DND-41 (cell line): ENCODE results near the gene KRT36.

ENCODE experiments used
- ATAC-seq: fragments of 200-7000 bp; cut with Tn5 transposase; 3 replicates; pipeline ENCODE4 v1.9.1; 2021; ENCODE audit warnings: low read depth; ENCODE audit not compliant: insufficient read depth
- DNase-seq: peaks from one replicate; pipeline ENCODE4 v3.0.0-alpha.2; 2020
- H2AFZ ChIP-seq: 2 replicates; pipeline ENCODE4 v1.6.0; 2012; ENCODE audit warnings: low read depth, low read length
- H3K27ac ChIP-seq: 2 replicates; pipeline ENCODE4 v1.5.1; 2012; ENCODE audit warnings: low read length, inconsistent platforms
- H3K27me3 ChIP-seq: fragments of 200-600 bp; sonication (generic); 2 replicates; pipeline ENCODE4 v1.6.0; 2012; ENCODE audit warnings: low read length, mild to moderate bottlenecking, inconsistent platforms; ENCODE audit not compliant: insufficient read depth, poor library complexity
- H3K36me3 ChIP-seq: 2 replicates; pipeline ENCODE4 v1.5.1; 2012; ENCODE audit warnings: low read length, inconsistent platforms; ENCODE audit not compliant: insufficient read depth
- H3K4me1 ChIP-seq: 2 replicates; pipeline ENCODE4 v1.5.1; 2012; ENCODE audit warnings: mild to moderate bottlenecking, low read length; ENCODE audit not compliant: insufficient read depth
- H3K4me2 ChIP-seq: 2 replicates; pipeline ENCODE4 v1.6.0; 2012; ENCODE audit warnings: mild to moderate bottlenecking, moderate library complexity, low read length, inconsistent platforms; ENCODE audit not compliant: insufficient read depth
- H3K4me3 ChIP-seq, 2 experiments: fragments of 200-600 bp in 1 of 2; shearing (Covaris generic) in 1 of 2; 2 replicates each; pipeline ENCODE4 v1.5.1; 2012 to 2016; ENCODE audit warnings: inconsistent platforms in 2 of 2, low read length in 2 of 2, mild to moderate bottlenecking in 2 of 2, low read depth in 1 of 2, moderate library complexity in 1 of 2
- H3K79me2 ChIP-seq: 2 replicates; pipeline ENCODE4 v1.6.0; 2012; ENCODE audit warnings: low read length, inconsistent platforms; ENCODE audit not compliant: insufficient read depth
- H3K9ac ChIP-seq: 2 replicates; pipeline ENCODE4 v1.6.0; 2012; ENCODE audit warnings: low read depth, mild to moderate bottlenecking, inconsistent platforms, low read length, moderate library complexity
- H3K9me3 ChIP-seq: 2 replicates; pipeline ENCODE4 v1.5.1; 2012; ENCODE audit warnings: low read length, moderate library complexity, mild to moderate bottlenecking, inconsistent platforms; ENCODE audit not compliant: insufficient read depth, severe bottlenecking
- H4K20me1 ChIP-seq: 2 replicates; pipeline ENCODE4 v1.6.0; 2012; ENCODE audit warnings: low read length; ENCODE audit not compliant: insufficient read depth
- CTCF ChIP-seq: IDR thresholded peaks from 2 replicates; pipeline ENCODE4 v1.5.1; 2012; ENCODE audit warnings: borderline replicate concordance, low read length, moderate library complexity, mild to moderate bottlenecking; ENCODE audit not compliant: poor library complexity, severe bottlenecking; ENCODE audit errors: extremely low read depth
- EZH2 ChIP-seq: IDR thresholded peaks from 3 replicates; pipeline ENCODE4 v1.6.1; 2012; ENCODE audit warnings: borderline replicate concordance, low read depth, mild to moderate bottlenecking, moderate library complexity, low read length, inconsistent platforms; ENCODE audit not compliant: severe bottlenecking

KRT36 gene

GRCh38 chr17:41534899-41535546 lies 45.3 kb upstream of the KRT36 start:
- no peak overlapping the region for H3K4me3 ChIP-seq
- H3K9ac ChIP-seq: no peak overlapping the region
- no peaks in the 10 kb centered on the region for H3K36me3 ChIP-seq
- no peak for TF ChIP-seq EZH2
- no peak for TF ChIP-seq CTCF
- no peaks in the 10 kb centered on the region for H3K9me3 ChIP-seq
- H3K79me2 ChIP-seq: no peaks in the 10 kb centered on the region
- H3K4me2 ChIP-seq: no peak overlapping the region
- H3K4me1 ChIP-seq: no peaks in the 10 kb centered on the region
- H2AFZ ChIP-seq: no peak overlapping the region
- H4K20me1 ChIP-seq: no peaks in the 10 kb centered on the region; the same call in 1 of the 2 replicates
- H3K27ac ChIP-seq: no peak overlapping the region
- DNase-seq (no peak), ATAC-seq (no peak)
- peaks cover 28% of the 10 kb centered on the region for H3K27me3 ChIP-seq

GRCh38 chr17:41533613-41534012 lies 43.9 kb upstream of the KRT36 start:
- H3K27me3 ChIP-seq: peaks cover 39% of the 10 kb centered on the region
- TF ChIP-seq CTCF (no peak), EZH2 (no peak)
- H3K9ac ChIP-seq: no peak overlapping the region
- no peaks in the 10 kb centered on the region; the same call in none of the 2 replicates for H4K20me1 ChIP-seq
- no peaks in the 10 kb centered on the region for H3K79me2 ChIP-seq
- no peak overlapping the region for H3K27ac ChIP-seq
- no peak overlapping the region for H3K4me3 ChIP-seq
- no peak for DNase-seq
- H3K4me1 ChIP-seq: no peaks in the 10 kb centered on the region
- no peaks in the 10 kb centered on the region for H3K9me3 ChIP-seq
- no peak for ATAC-seq
- no peak overlapping the region for H3K4me2 ChIP-seq
- no peak overlapping the region for H2AFZ ChIP-seq
- H3K36me3 ChIP-seq: no peaks in the 10 kb centered on the region

- H4K20me1 ChIP-seq: no peaks in the 10 kb centered on the region; the same call in none of the 2 replicates
- H3K27ac ChIP-seq: no peak overlapping the region
- ATAC-seq (no peak), DNase-seq (no peak)
- H3K4me2 ChIP-seq: no peak overlapping the region
- H3K4me1 ChIP-seq: no peaks in the 10 kb centered on the region
- no peak for TF ChIP-seq EZH2
- no peak for TF ChIP-seq CTCF
- peaks cover 39% of the 10 kb centered on the region for H3K27me3 ChIP-seq
- H2AFZ ChIP-seq: no peak overlapping the region
- H3K9me3 ChIP-seq: no peaks in the 10 kb centered on the region
- H3K9ac ChIP-seq: no peak overlapping the region
- H3K4me3 ChIP-seq: no peak overlapping the region
- H3K79me2 ChIP-seq: no peaks in the 10 kb centered on the region
- no peaks in the 10 kb centered on the region for H3K36me3 ChIP-seq
Observed at GRCh38 chr17:41532947-41533570, 43.3 kb upstream of the KRT36 start.
